ENCODE results near the gene NOP9.

Gene NOP9

GRCh38 chr14:24310646-24311604 is 11.3 kb downstream of the NOP9 start, which contains the start of gene LTB4R:
LTB4R (plus strand) TSS chr14:24311502; CDS start chr14:24315652, 4,150 bp downstream.
- Histone ChIP-seq H3K4ac (ENCODE audit: low read depth, low read length) (no peak within 1 kb of the TSS), H3K56ac (ENCODE audit: low read length) (no peak within 1 kb of the TSS), H2BK120ac (ENCODE audit: low read depth, low read length) (no peak within 1 kb of the TSS), H3K27ac (ENCODE audit: low read depth, low read length) (no peak within 1 kb of the TSS), H3K18ac (ENCODE audit: low read length) (no peak within 1 kb of the TSS), H2BK15ac (replicated peaks; ENCODE audit: low read depth) (no peak within 1 kb of the TSS), H3K79me1 (ENCODE audit: low read length) (peaks cover 2% of the 10 kb centered on the region), H3K9ac (ENCODE audit: low read length) (no peak within 1 kb of the TSS), H3K79me2 (ENCODE audit: control insufficient read depth, insufficient read depth, low read length) (no peaks in the 10 kb centered on the region), H2BK5ac (ENCODE audit: low read length) (no peak within 1 kb of the TSS), H3K23ac (ENCODE audit: low read length) (no peak within 1 kb of the TSS), H4K5ac (ENCODE audit: low read length) (no peak within 1 kb of the TSS), H3K36me3 (ENCODE audit: control insufficient read depth, insufficient read depth, low read length) (peaks cover 2% of the 10 kb centered on the region), H3K4me1 (ENCODE audit: control insufficient read depth, low read depth, low read length) (no peaks in the 10 kb centered on the region), H2AK5ac (ENCODE audit: low read length) (no peak within 1 kb of the TSS), H3K4me3 (ENCODE audit: low read length) (no peak within 1 kb of the TSS), H4K8ac (ENCODE audit: low read depth, low read length) (no peak within 1 kb of the TSS), H3K27me3 (ENCODE audit: insufficient read depth, low read length, poor library complexity) (no peaks in the 10 kb centered on the region), H3K4me2 (ENCODE audit: low read length) (no peak within 1 kb of the TSS)
- no CpG with 5 or more reads among the region's 99 CpGs for WGBS (ENCODE audit: extremely low coverage, insufficient coverage, low lambda C conversion rate)
- DNase-seq = no peak

- Histone ChIP-seq H3K56ac (ENCODE audit: low read length) (no peak overlapping the region), H3K18ac (ENCODE audit: low read length) (no peak overlapping the region), H3K23ac (ENCODE audit: low read length) (no peak overlapping the region), H4K5ac (ENCODE audit: low read length) (no peak overlapping the region), H3K79me1 (ENCODE audit: low read length) (peaks cover 2% of the 10 kb centered on the region), H3K36me3 (ENCODE audit: control insufficient read depth, insufficient read depth, low read length) (peaks cover 1% of the 10 kb centered on the region), H3K4ac (ENCODE audit: low read depth, low read length) (no peak overlapping the region), H3K4me2 (ENCODE audit: low read length) (no peak overlapping the region), H2BK5ac (ENCODE audit: low read length) (no peak overlapping the region), H4K8ac (ENCODE audit: low read depth, low read length) (no peak overlapping the region), H2BK15ac (replicated peaks; ENCODE audit: low read depth) (no peak overlapping the region), H2AK5ac (ENCODE audit: low read length) (no peak overlapping the region), H2BK120ac (ENCODE audit: low read depth, low read length) (no peak overlapping the region), H3K4me1 (ENCODE audit: control insufficient read depth, low read depth, low read length) (peaks cover 7% of the 10 kb centered on the region), H3K79me2 (ENCODE audit: control insufficient read depth, insufficient read depth, low read length) (no peaks in the 10 kb centered on the region), H3K27me3 (ENCODE audit: insufficient read depth, low read length, poor library complexity) (no peaks in the 10 kb centered on the region), H3K9ac (ENCODE audit: low read length) (no peak overlapping the region), H3K27ac (ENCODE audit: low read depth, low read length) (no peak overlapping the region), H3K4me3 (ENCODE audit: low read length) (no peak overlapping the region)
- no peak for DNase-seq
- WGBS (ENCODE audit: extremely low coverage, insufficient coverage, low lambda C conversion rate) = no CpG with 5 or more reads among the region's 1 CpG
Measured at GRCh38 chr14:24311837-24312615, 12.4 kb downstream of the NOP9 start.

- Histone ChIP-seq H3K36me3 (ENCODE audit: control insufficient read depth, insufficient read depth, low read length) (peaks cover 1% of the 10 kb centered on the region), H3K18ac (ENCODE audit: low read length) (no peak overlapping the region), H3K79me1 (ENCODE audit: low read length) (peaks cover 2% of the 10 kb centered on the region), H3K27ac (ENCODE audit: low read depth, low read length) (no peak overlapping the region), H3K23ac (ENCODE audit: low read length) (no peak overlapping the region), H2BK15ac (replicated peaks; ENCODE audit: low read depth) (no peak overlapping the region), H3K27me3 (ENCODE audit: insufficient read depth, low read length, poor library complexity) (no peaks in the 10 kb centered on the region), H3K56ac (ENCODE audit: low read length) (no peak overlapping the region), H3K79me2 (ENCODE audit: control insufficient read depth, insufficient read depth, low read length) (no peaks in the 10 kb centered on the region), H4K8ac (ENCODE audit: low read depth, low read length) (no peak overlapping the region), H4K5ac (ENCODE audit: low read length) (no peak overlapping the region), H2AK5ac (ENCODE audit: low read length) (no peak overlapping the region), H3K9ac (ENCODE audit: low read length) (no peak overlapping the region), H2BK120ac (ENCODE audit: low read depth, low read length) (no peak overlapping the region), H3K4me3 (ENCODE audit: low read length) (no peak overlapping the region), H2BK5ac (ENCODE audit: low read length) (no peak overlapping the region), H3K4ac (ENCODE audit: low read depth, low read length) (no peak overlapping the region), H3K4me2 (ENCODE audit: low read length) (no peak overlapping the region), H3K4me1 (ENCODE audit: control insufficient read depth, low read depth, low read length) (peaks cover 12% of the 10 kb centered on the region)
- no CpG with 5 or more reads among the region's 9 CpGs for WGBS (ENCODE audit: extremely low coverage, insufficient coverage, low lambda C conversion rate)
- DNase-seq = no peak
Measured at GRCh38 chr14:24312736-24313507, 13.3 kb downstream of the NOP9 start.

GRCh38 chr14:24313913-24314312 is 14.3 kb downstream of the NOP9 start:
- no peaks in the 10 kb centered on the region for H3K27me3 ChIP-seq (ENCODE audit: insufficient read depth, low read length, poor library complexity)
- no peak overlapping the region for H2BK120ac ChIP-seq (ENCODE audit: low read depth, low read length)
- peaks cover 1% of the 10 kb centered on the region for H3K36me3 ChIP-seq (ENCODE audit: control insufficient read depth, insufficient read depth, low read length)
- H3K4me1 ChIP-seq (ENCODE audit: control insufficient read depth, low read depth, low read length) = peaks cover 12% of the 10 kb centered on the region
- no peak overlapping the region for H2BK15ac ChIP-seq (replicated peaks; ENCODE audit: low read depth)
- DNase-seq = no peak
- no peak overlapping the region for H3K9ac ChIP-seq (ENCODE audit: low read length)
- H3K4me3 ChIP-seq (ENCODE audit: low read length) = no peak overlapping the region
- H3K27ac ChIP-seq (ENCODE audit: low read depth, low read length) = no peak overlapping the region
- H3K79me1 ChIP-seq (ENCODE audit: low read length) = no peaks in the 10 kb centered on the region
- H3K4ac ChIP-seq (ENCODE audit: low read depth, low read length) = no peak overlapping the region
- H3K4me2 ChIP-seq (ENCODE audit: low read length) = no peak overlapping the region
- no peak overlapping the region for H2AK5ac ChIP-seq (ENCODE audit: low read length)
- no CpG with 5 or more reads among the region's 2 CpGs for WGBS (ENCODE audit: extremely low coverage, insufficient coverage, low lambda C conversion rate)
- no peak overlapping the region for H4K5ac ChIP-seq (ENCODE audit: low read length)
- no peak overlapping the region for H3K23ac ChIP-seq (ENCODE audit: low read length)
- H4K8ac ChIP-seq (ENCODE audit: low read depth, low read length) = no peak overlapping the region
- no peak overlapping the region for H3K18ac ChIP-seq (ENCODE audit: low read length)
- H3K56ac ChIP-seq (ENCODE audit: low read length) = no peak overlapping the region
- H3K79me2 ChIP-seq (ENCODE audit: control insufficient read depth, insufficient read depth, low read length) = no peaks in the 10 kb centered on the region
- no peak overlapping the region for H2BK5ac ChIP-seq (ENCODE audit: low read length)

GRCh38 chr14:24314377-24315193 is 14.9 kb downstream of the NOP9 start:
- no peak overlapping the region for H3K27ac ChIP-seq (ENCODE audit: low read depth, low read length)
- peaks cover 12% of the 10 kb centered on the region for H3K4me1 ChIP-seq (ENCODE audit: control insufficient read depth, low read depth, low read length)
- no peaks in the 10 kb centered on the region for H3K27me3 ChIP-seq (ENCODE audit: insufficient read depth, low read length, poor library complexity)
- H3K9ac ChIP-seq (ENCODE audit: low read length) = no peak overlapping the region
- H3K23ac ChIP-seq (ENCODE audit: low read length) = no peak overlapping the region
- no peak overlapping the region for H2BK5ac ChIP-seq (ENCODE audit: low read length)
- no peak overlapping the region for H2BK15ac ChIP-seq (replicated peaks; ENCODE audit: low read depth)
- no peaks in the 10 kb centered on the region for H3K79me1 ChIP-seq (ENCODE audit: low read length)
- H4K5ac ChIP-seq (ENCODE audit: low read length) = no peak overlapping the region
- H3K36me3 ChIP-seq (ENCODE audit: control insufficient read depth, insufficient read depth, low read length) = peaks cover 1% of the 10 kb centered on the region
- H3K4me2 ChIP-seq (ENCODE audit: low read length) = no peak overlapping the region
- no peak for DNase-seq
- no peak overlapping the region for H2AK5ac ChIP-seq (ENCODE audit: low read length)
- no CpG with 5 or more reads among the region's 5 CpGs for WGBS (ENCODE audit: extremely low coverage, insufficient coverage, low lambda C conversion rate)
- H2BK120ac ChIP-seq (ENCODE audit: low read depth, low read length) = no peak overlapping the region
- no peak overlapping the region for H3K4ac ChIP-seq (ENCODE audit: low read depth, low read length)
- no peak overlapping the region for H3K56ac ChIP-seq (ENCODE audit: low read length)
- H3K79me2 ChIP-seq (ENCODE audit: control insufficient read depth, insufficient read depth, low read length) = no peaks in the 10 kb centered on the region
- H3K18ac ChIP-seq (ENCODE audit: low read length) = no peak overlapping the region
- H3K4me3 ChIP-seq (ENCODE audit: low read length) = no peak overlapping the region
- no peak overlapping the region for H4K8ac ChIP-seq (ENCODE audit: low read depth, low read length)
